ENCODE data around the gene CD7. TPM values are rescaled to one million over a fixed set of nuclear protein-coding genes. Genes with fewer than 3 reads are reported as not detected.
A peak's percentile ranks its signal among the peaks of the same experiment; 100 is the strongest.

The CD7 gene
- total and polyA plus RNA-seq, 2 donors from 2014 or later: 1.0 to 9.2 TPM

DNA sequence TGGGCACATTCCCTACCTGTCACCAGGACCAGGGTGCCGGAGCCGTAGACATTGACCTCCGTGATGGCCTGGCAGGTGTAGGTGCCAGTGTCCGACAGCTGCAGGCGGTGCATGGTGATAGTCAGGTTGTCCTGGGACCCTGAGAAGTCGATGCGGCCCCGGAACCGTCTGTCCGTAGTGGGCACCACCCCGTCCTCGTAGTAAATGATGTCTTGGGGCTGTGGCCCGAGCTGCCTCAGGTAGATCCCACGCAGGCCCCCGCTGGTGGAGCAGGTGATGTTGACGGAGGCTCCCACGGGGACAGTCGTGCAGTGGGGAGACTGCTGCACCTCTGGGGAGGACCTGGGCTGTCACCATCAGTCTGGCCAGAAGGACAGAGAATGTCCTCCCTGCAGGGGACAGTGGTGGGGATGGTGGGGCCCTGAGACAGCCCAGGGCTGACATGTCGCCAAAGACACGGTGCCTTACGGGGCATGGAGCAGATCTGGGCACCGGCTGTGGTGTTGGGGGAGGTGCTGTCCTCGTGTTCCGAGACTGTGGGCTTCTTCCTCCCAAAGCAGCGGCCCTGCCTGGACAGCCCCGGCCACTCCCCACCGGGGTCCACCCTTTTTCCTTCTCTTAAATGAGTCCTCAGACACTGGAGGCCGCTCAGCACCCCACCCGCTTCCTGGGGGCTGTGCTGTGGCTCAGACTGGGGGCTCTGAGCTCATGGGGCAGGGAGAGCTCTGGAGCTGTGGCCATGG lies 586 bp downstream of the CD7 start:
- FAIRE-seq: no peak
- H3K27ac ChIP-seq (ENCODE audit: low read depth in 2 of 2, low read length in 2 of 2): no peak overlapping the region

DNA sequence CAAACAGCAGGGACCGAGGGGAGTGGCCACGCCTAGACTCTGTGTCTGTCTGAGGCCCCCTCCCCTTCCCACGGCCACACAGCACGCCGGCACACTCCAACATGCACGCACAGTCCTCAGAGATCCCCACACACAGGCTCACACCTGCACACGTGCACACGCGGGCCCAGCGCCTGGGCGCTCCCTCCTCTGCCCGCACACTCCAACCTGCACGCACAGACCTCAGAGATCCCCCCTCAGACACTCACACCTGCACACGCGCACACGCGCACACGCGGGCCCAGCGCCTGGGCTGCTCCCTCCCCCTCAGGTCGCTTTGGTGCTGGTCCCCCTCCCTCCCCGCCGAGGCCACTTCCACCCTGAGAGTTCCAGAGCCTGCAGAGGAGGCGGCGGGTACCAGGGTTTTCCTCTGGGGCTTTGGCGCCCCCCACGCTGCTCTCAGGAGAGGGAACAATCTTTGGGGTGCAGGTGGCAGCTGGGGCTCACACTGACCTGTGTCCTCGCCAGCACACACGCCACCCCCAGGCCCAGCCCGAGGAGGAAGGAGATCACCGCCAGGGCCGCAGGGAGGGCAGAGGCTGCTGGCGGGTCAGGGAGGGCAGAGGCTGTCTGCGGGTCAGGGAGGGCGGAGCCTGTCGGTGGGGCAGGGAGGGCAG lies 1.6 kb downstream of the CD7 start:
- FAIRE-seq: no peak
- H3K4me3 ChIP-seq (ENCODE audit: low read length in 3 of 3): no peak overlapping the region

More for the DNA sequence above, 586 bp downstream of the CD7 start:
- Histone ChIP-seq H3K9me3 (ENCODE audit: control insufficient read depth in 2 of 3, insufficient read depth in 1 of 3, low read length in 3 of 3) (no peaks in the 10 kb centered on the region), H3K9ac (ENCODE audit: low read length in 3 of 3) (no peak overlapping the region), H3K36me3 (ENCODE audit: control insufficient read depth in 2 of 3, insufficient read depth in 3 of 3, low read length in 3 of 3) (no peaks in the 10 kb centered on the region), H3K4me1 (ENCODE audit: control insufficient read depth in 2 of 3, insufficient read depth in 2 of 3, low read depth in 1 of 3, low read length in 3 of 3) (no peaks in the 10 kb centered on the region), H3K27me3 (ENCODE audit: control insufficient read depth, insufficient read depth, low read length) (no peaks in the 10 kb centered on the region), H3K4me3 (ENCODE audit: low read length in 3 of 3) (no peak overlapping the region)
- peak in 1 of 5 donors; percentile 48 for DNase-seq
- TF ChIP-seq, protein P1, sequence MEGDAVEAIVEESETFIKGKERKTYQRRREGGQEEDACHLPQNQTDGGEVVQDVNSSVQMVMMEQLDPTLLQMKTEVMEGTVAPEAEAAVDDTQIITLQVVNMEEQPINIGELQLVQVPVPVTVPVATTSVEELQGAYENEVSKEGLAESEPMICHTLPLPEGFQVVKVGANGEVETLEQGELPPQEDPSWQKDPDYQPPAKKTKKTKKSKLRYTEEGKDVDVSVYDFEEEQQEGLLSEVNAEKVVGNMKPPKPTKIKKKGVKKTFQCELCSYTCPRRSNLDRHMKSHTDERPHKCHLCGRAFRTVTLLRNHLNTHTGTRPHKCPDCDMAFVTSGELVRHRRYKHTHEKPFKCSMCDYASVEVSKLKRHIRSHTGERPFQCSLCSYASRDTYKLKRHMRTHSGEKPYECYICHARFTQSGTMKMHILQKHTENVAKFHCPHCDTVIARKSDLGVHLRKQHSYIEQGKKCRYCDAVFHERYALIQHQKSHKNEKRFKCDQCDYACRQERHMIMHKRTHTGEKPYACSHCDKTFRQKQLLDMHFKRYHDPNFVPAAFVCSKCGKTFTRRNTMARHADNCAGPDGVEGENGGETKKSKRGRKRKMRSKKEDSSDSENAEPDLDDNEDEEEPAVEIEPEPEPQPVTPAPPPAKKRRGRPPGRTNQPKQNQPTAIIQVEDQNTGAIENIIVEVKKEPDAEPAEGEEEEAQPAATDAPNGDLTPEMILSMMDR (IDR thresholded peaks at IDR 0.05; ENCODE audit: borderline replicate concordance, extremely low read depth, insufficient read depth): no peak
- intact Hi-C loops (cut with DNase I): no loop called here

DNA sequence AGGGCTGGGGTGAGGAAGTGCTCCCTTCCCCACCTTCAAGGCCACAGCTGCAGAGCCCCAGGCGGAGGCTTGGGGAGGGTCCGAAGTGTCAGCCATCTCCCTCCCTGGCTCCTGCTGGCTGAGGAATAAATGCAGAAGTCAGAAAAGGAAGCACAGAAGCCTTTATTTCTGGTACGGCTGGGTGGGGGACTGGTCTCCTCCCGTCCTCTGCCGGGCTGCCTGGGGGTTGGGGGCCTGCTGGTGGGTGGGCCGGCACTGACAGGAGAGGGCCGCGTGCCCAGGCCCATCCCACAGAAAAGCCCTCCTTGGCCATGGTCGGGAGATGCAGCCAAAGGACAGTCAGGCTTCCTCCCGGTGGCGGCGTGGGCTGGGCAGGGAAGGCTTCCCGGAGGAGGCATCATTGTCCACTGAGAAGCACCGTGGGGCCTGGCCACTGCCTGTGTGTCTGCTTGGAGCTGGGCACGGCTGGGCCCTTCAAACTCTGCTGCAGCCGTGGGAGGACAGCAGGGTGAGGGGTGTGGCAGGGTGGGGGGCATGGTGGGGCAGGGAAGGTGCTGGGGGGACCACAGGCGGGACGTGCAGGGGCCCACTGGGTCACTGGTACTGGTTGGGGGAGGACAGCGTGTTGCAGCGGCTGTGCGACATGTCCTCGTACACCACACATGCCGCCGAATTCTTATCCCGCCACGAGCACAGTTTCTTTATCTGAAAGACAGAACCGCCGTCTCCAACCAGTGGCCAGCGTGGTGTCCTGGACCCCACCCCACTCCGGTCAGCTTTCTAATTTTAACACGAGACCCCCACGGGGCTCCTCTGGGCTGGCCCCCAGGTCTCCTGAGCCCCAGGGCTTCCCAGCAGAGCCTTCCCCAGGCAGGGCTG lies 2.4 kb downstream of the CD7 start:
- Histone ChIP-seq H3K4me1 (ENCODE audit: control insufficient read depth in 2 of 3, insufficient read depth in 2 of 3, low read depth in 1 of 3, low read length in 3 of 3) (no peaks in the 10 kb centered on the region), H3K36me3 (ENCODE audit: control insufficient read depth in 2 of 3, insufficient read depth in 3 of 3, low read length in 3 of 3) (no peaks in the 10 kb centered on the region), H3K4me3 (ENCODE audit: low read length in 3 of 3) (no peak overlapping the region), H3K27ac (ENCODE audit: low read depth in 2 of 2, low read length in 2 of 2) (no peak overlapping the region), H3K27me3 (ENCODE audit: control insufficient read depth, insufficient read depth, low read length) (no peaks in the 10 kb centered on the region), H3K9ac (ENCODE audit: low read length in 3 of 3) (no peak overlapping the region), H3K9me3 (ENCODE audit: control insufficient read depth in 2 of 3, insufficient read depth in 1 of 3, low read length in 3 of 3) (no peaks in the 10 kb centered on the region)
- intact Hi-C loops (cut with DNase I): no loop called here
- TF ChIP-seq, protein P1 (IDR thresholded peaks at IDR 0.05; ENCODE audit: borderline replicate concordance, extremely low read depth, insufficient read depth): no peak
- FAIRE-seq (no peak), DNase-seq (peak in 1 of 5 donors; percentile 59)

More for the DNA sequence above, 1.6 kb downstream of the CD7 start:
- no peaks in the 10 kb centered on the region for H3K4me1 ChIP-seq (ENCODE audit: control insufficient read depth in 2 of 3, insufficient read depth in 2 of 3, low read depth in 1 of 3, low read length in 3 of 3)
- intact Hi-C loops (cut with DNase I): no loop called here
- DNase-seq: peak in 2 of 5 donors; percentile 48 to 77
- H3K36me3 ChIP-seq (ENCODE audit: control insufficient read depth in 2 of 3, insufficient read depth in 3 of 3, low read length in 3 of 3): no peaks in the 10 kb centered on the region
- H3K9me3 ChIP-seq (ENCODE audit: control insufficient read depth in 2 of 3, insufficient read depth in 1 of 3, low read length in 3 of 3): no peaks in the 10 kb centered on the region
- TF ChIP-seq, protein P1 (IDR thresholded peaks at IDR 0.05; ENCODE audit: borderline replicate concordance, extremely low read depth, insufficient read depth): no peak
- H3K27ac ChIP-seq (ENCODE audit: low read depth in 2 of 2, low read length in 2 of 2): no peak overlapping the region
- no peak overlapping the region for H3K9ac ChIP-seq (ENCODE audit: low read length in 3 of 3)
- no peaks in the 10 kb centered on the region for H3K27me3 ChIP-seq (ENCODE audit: control insufficient read depth, insufficient read depth, low read length)
